ENCODE data around the gene PMPCA. TPM values are rescaled to one million over a fixed set of nuclear protein-coding genes. Genes with fewer than 3 reads are reported as not detected.

Gene PMPCA
- polyA plus RNA-seq, 1 donor (not counting 4 experiments of a cell fraction or from before 2014, with no cell fraction given), result 85.9 TPM

DNA sequence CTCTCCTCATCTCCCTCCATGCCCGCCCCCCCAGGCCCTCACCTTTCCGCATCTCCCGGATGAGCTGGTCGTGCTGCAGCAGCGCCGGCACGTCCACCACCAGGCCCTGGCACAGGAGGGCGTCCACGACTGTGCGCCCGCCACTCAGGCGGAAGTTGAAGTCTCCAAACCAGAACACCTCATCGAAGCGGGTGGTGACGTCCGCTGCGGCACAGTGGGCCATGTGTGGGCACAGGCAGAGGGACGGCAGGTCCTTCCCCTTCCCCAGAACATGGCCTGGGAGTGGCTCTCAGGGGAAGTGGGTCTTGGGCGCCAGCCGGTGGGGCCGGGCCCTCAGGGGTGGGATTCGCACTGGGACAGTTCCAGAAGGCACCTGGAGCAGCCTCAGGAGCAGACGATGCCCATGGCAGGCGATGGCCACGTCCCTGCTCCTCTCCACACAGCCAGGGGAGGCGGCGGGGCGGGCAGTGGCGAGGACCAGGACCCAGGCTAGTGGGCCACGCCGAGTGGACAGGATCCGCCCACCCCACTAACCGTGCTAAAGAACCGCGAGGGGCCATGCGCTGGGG lies 21.4 kb downstream of the PMPCA start:
- no peak for FAIRE-seq
- H3K36me3 ChIP-seq (ENCODE audit: control insufficient read depth in 2 of 2, extremely low read depth in 1 of 2, insufficient read depth in 2 of 2, low read length in 2 of 2), result peaks cover 7 to 25% of the 10 kb centered on the region in 2 experiments

GRCh38 chr9:136432591-136432990 lies 22.1 kb downstream of the PMPCA start:
- Histone ChIP-seq H3K9me3 (ENCODE audit: control insufficient read depth, low read depth, low read length) (no peaks in the 10 kb centered on the region), H4K20me1 (ENCODE audit: control insufficient read depth, extremely low read depth, insufficient read depth, low read length) (peaks cover 8% of the 10 kb centered on the region), H3K4me1 (ENCODE audit: control insufficient read depth, extremely low read depth, insufficient read depth, low read length) (peaks cover 6% of the 10 kb centered on the region), H3K4me3 (ENCODE audit: control insufficient read depth in 2 of 3, extremely low read depth in 1 of 3, insufficient read depth in 2 of 3, low read depth in 1 of 3, low read length in 3 of 3) (no peak overlapping the region), H2AFZ (ENCODE audit: control insufficient read depth, low read length) (no peak overlapping the region), H3K36me3 (ENCODE audit: control insufficient read depth in 2 of 2, extremely low read depth in 1 of 2, insufficient read depth in 2 of 2, low read length in 2 of 2) (peaks cover 7 to 25% of the 10 kb centered on the region in 2 experiments), H3K27ac (ENCODE audit: control insufficient read depth, insufficient read depth, low read length) (no peak overlapping the region), H3K9me1 (ENCODE audit: control insufficient read depth, extremely low read depth, insufficient read depth, low read length) (peaks cover 2% of the 10 kb centered on the region), H3K9ac (ENCODE audit: control insufficient read depth, extremely low read depth, insufficient read depth, low read length) (no peak overlapping the region), H3K79me2 (ENCODE audit: control insufficient read depth, insufficient read depth, low read length) (peaks cover 41% of the 10 kb centered on the region), H3K4me2 (ENCODE audit: control insufficient read depth, extremely low read depth, insufficient read depth, low read depth, low read length) (no peak overlapping the region), H3K27me3 (ENCODE audit: control insufficient read depth, extremely low read depth, insufficient read depth, low read length) (no peaks in the 10 kb centered on the region)
- DNase-seq (ENCODE audit: low read depth, low spot score) (no peak), FAIRE-seq (no peak)
- TF ChIP-seq, protein P1, sequence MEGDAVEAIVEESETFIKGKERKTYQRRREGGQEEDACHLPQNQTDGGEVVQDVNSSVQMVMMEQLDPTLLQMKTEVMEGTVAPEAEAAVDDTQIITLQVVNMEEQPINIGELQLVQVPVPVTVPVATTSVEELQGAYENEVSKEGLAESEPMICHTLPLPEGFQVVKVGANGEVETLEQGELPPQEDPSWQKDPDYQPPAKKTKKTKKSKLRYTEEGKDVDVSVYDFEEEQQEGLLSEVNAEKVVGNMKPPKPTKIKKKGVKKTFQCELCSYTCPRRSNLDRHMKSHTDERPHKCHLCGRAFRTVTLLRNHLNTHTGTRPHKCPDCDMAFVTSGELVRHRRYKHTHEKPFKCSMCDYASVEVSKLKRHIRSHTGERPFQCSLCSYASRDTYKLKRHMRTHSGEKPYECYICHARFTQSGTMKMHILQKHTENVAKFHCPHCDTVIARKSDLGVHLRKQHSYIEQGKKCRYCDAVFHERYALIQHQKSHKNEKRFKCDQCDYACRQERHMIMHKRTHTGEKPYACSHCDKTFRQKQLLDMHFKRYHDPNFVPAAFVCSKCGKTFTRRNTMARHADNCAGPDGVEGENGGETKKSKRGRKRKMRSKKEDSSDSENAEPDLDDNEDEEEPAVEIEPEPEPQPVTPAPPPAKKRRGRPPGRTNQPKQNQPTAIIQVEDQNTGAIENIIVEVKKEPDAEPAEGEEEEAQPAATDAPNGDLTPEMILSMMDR (optimal IDR thresholded peaks at IDR 0.05 in 1 of 3, IDR thresholded peaks at IDR 0.05 in 1 of 3, conservative IDR thresholded peaks at IDR 0.05 in 1 of 3; ENCODE audit: extremely low read depth in 1 of 3, insufficient read depth in 2 of 3, low read length in 3 of 3), result no peak
- TF ChIP-seq EZH2 (IDR thresholded peaks at IDR 0.05; ENCODE audit: low read length), result no peak
- dilution Hi-C loops (cut with MboI; ENCODE audit: extremely low pct_ligation_motif_present, low sequenced_read_pairs), result no loop called here

More for the DNA sequence above, 21.4 kb downstream of the PMPCA start:
- Histone ChIP-seq H3K9ac (ENCODE audit: control insufficient read depth, extremely low read depth, insufficient read depth, low read length) (no peak overlapping the region), H3K4me2 (ENCODE audit: control insufficient read depth, extremely low read depth, insufficient read depth, low read depth, low read length) (no peak overlapping the region), H3K9me3 (ENCODE audit: control insufficient read depth, low read depth, low read length) (no peaks in the 10 kb centered on the region), H2AFZ (ENCODE audit: control insufficient read depth, low read length) (no peak overlapping the region), H3K27ac (ENCODE audit: control insufficient read depth, insufficient read depth, low read length) (no peak overlapping the region), H3K79me2 (ENCODE audit: control insufficient read depth, insufficient read depth, low read length) (peaks cover 34% of the 10 kb centered on the region), H3K4me3 (ENCODE audit: control insufficient read depth in 2 of 3, extremely low read depth in 1 of 3, insufficient read depth in 2 of 3, low read depth in 1 of 3, low read length in 3 of 3) (no peak overlapping the region), H3K4me1 (ENCODE audit: control insufficient read depth, extremely low read depth, insufficient read depth, low read length) (no peaks in the 10 kb centered on the region), H4K20me1 (ENCODE audit: control insufficient read depth, extremely low read depth, insufficient read depth, low read length) (peaks cover under 1% of the 10 kb centered on the region), H3K27me3 (ENCODE audit: control insufficient read depth, extremely low read depth, insufficient read depth, low read length) (no peaks in the 10 kb centered on the region), H3K9me1 (ENCODE audit: control insufficient read depth, extremely low read depth, insufficient read depth, low read length) (peaks cover 2% of the 10 kb centered on the region)
- no peak for DNase-seq (ENCODE audit: low read depth, low spot score)
- no peak for TF ChIP-seq EZH2 (IDR thresholded peaks at IDR 0.05; ENCODE audit: low read length)
- TF ChIP-seq, protein P1 (optimal IDR thresholded peaks at IDR 0.05 in 1 of 3, IDR thresholded peaks at IDR 0.05 in 1 of 3, conservative IDR thresholded peaks at IDR 0.05 in 1 of 3; ENCODE audit: extremely low read depth in 1 of 3, insufficient read depth in 2 of 3, low read length in 3 of 3), result no peak
- dilution Hi-C loops (cut with MboI; ENCODE audit: extremely low pct_ligation_motif_present, low sequenced_read_pairs), result no loop called here

All from keratinocyte (primary cell).